SK-N-SH (cell line): Measurements from ENCODE around the gene SLC27A3.

ENCODE experiments used
- EP300 ChIP-seq, 2 experiments: IDR thresholded peaks; 2 replicates each; pipeline versions ENCODE4 v1.4.0 to v1.6.1; 2012; ENCODE audit warnings: borderline replicate concordance in 1 of 2, low read depth in 1 of 2, low read length in 1 of 2
- GABPA ChIP-seq: IDR thresholded peaks from 2 replicates; pipeline ENCODE4 v1.4.0; 2012; ENCODE audit warnings: low read depth, mild to moderate bottlenecking
- JUND ChIP-seq: IDR thresholded peaks from 2 replicates; pipeline ENCODE4 v1.4.0; 2012
- NFIC ChIP-seq: IDR thresholded peaks from 2 replicates; pipeline ENCODE4 v1.4.0; 2012; ENCODE audit warnings: borderline replicate concordance
- POLR2AphosphoS5 ChIP-seq: IDR thresholded peaks from 2 replicates; pipeline ENCODE4 v1.6.1; 2012; ENCODE audit warnings: low read depth, low read length
- TAF1 ChIP-seq: IDR thresholded peaks from 2 replicates; pipeline ENCODE4 v1.6.1; 2012; ENCODE audit warnings: low read depth, mild to moderate bottlenecking, low read length, moderate library complexity, borderline replicate concordance
- TCF12 ChIP-seq: IDR thresholded peaks from 2 replicates; pipeline ENCODE4 v1.4.0; 2012
- TEAD4 ChIP-seq: IDR thresholded peaks from 2 replicates; pipeline ENCODE4 v1.4.0; 2012; ENCODE audit warnings: mild to moderate bottlenecking, borderline replicate concordance; ENCODE audit not compliant: insufficient read depth
- TF ChIP-seq, protein P1 (sequence below): fragments of 200-600 bp; sonication (generic); IDR thresholded peaks from 2 replicates; pipeline ENCODE4 v1.6.1; 2017; ENCODE audit warnings: antibody characterized with exemption, mild to moderate bottlenecking, moderate library complexity
- TF ChIP-seq, protein P2 (sequence below): IDR thresholded peaks from 2 replicates; pipeline ENCODE4 v1.4.0; 2012; ENCODE audit warnings: low read depth
- TF ChIP-seq, protein P3 (sequence below): fragments of 150-350 bp; IDR thresholded peaks from 2 replicates; pipeline ENCODE4 v1.6.1; 2017; ENCODE audit warnings: antibody characterized with exemption, low read length, low read depth, borderline replicate concordance

DNA sequence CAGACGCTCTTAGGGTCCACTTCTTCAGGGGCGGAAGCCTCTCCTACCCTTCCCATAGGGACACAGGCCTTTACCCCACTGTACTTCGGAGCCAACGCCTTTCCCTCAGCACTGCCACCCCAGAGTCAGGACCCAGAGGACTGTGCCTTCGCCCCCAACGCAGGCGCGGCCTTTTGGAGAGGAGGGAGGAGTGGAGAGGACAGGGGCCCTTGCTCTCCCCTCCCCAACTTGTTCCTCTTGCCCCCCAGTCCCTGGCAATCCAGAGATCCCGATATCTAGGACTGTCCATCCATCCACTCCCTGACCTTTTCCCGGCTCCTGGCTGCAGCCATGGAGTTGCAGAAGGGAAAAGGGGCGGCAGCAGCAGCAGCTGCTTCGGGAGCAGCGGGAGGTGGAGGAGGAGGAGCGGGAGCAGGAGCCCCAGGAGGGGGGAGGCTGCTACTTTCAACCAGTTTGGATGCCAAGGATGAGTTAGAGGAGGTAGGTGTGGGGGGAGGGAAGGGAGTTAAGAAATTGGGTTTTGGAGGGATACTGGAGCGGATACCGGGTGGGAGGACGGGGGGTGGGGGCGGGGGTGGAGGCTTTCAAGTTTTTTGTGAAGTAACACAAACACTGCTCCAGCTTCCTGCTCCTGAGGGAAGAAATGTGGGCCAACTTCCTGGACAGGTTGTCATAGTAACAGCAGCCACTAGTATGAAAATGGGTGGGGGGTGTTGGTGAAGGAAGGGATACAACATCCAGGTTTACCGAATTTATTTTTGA lies 46.7 kb upstream of the SLC27A3 start:
- TF ChIP-seq, protein P1, sequence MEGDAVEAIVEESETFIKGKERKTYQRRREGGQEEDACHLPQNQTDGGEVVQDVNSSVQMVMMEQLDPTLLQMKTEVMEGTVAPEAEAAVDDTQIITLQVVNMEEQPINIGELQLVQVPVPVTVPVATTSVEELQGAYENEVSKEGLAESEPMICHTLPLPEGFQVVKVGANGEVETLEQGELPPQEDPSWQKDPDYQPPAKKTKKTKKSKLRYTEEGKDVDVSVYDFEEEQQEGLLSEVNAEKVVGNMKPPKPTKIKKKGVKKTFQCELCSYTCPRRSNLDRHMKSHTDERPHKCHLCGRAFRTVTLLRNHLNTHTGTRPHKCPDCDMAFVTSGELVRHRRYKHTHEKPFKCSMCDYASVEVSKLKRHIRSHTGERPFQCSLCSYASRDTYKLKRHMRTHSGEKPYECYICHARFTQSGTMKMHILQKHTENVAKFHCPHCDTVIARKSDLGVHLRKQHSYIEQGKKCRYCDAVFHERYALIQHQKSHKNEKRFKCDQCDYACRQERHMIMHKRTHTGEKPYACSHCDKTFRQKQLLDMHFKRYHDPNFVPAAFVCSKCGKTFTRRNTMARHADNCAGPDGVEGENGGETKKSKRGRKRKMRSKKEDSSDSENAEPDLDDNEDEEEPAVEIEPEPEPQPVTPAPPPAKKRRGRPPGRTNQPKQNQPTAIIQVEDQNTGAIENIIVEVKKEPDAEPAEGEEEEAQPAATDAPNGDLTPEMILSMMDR = no peak
- no peak for TF ChIP-seq TAF1
- no peak for TF ChIP-seq EP300 (IDR thresholded peaks at IDR 0.05; ENCODE audit: borderline replicate concordance in 1 of 2, low read depth in 1 of 2, low read length in 1 of 2)
- no peak for TF ChIP-seq JUND
- no peak for TF ChIP-seq TCF12
- TF ChIP-seq, protein P2, sequence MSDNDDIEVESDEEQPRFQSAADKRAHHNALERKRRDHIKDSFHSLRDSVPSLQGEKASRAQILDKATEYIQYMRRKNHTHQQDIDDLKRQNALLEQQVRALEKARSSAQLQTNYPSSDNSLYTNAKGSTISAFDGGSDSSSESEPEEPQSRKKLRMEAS = no peak
- no peak for TF ChIP-seq TEAD4
- TF ChIP-seq NFIC = no peak
- TF ChIP-seq POLR2AphosphoS5 = no peak
- TF ChIP-seq GABPA = no peak
- TF ChIP-seq, protein P3, sequence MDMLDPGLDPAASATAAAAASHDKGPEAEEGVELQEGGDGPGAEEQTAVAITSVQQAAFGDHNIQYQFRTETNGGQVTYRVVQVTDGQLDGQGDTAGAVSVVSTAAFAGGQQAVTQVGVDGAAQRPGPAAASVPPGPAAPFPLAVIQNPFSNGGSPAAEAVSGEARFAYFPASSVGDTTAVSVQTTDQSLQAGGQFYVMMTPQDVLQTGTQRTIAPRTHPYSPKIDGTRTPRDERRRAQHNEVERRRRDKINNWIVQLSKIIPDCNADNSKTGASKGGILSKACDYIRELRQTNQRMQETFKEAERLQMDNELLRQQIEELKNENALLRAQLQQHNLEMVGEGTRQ = no peak
